ENCODE results near the gene DNMT1.

GRCh38 chr19:10190026-10190425 is 4.7 kb downstream of the DNMT1 start:
- TF ChIP-seq, protein P1, sequence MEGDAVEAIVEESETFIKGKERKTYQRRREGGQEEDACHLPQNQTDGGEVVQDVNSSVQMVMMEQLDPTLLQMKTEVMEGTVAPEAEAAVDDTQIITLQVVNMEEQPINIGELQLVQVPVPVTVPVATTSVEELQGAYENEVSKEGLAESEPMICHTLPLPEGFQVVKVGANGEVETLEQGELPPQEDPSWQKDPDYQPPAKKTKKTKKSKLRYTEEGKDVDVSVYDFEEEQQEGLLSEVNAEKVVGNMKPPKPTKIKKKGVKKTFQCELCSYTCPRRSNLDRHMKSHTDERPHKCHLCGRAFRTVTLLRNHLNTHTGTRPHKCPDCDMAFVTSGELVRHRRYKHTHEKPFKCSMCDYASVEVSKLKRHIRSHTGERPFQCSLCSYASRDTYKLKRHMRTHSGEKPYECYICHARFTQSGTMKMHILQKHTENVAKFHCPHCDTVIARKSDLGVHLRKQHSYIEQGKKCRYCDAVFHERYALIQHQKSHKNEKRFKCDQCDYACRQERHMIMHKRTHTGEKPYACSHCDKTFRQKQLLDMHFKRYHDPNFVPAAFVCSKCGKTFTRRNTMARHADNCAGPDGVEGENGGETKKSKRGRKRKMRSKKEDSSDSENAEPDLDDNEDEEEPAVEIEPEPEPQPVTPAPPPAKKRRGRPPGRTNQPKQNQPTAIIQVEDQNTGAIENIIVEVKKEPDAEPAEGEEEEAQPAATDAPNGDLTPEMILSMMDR (IDR thresholded peaks at IDR 0.05): no peak
- TF ChIP-seq POLR2A (IDR thresholded peaks at IDR 0.05): no peak

Measured in right lobe of liver (tissue), 4 donors.